SK-N-SH (cell line): ENCODE results near the gene THYN1. TPM values are rescaled to one million over a fixed set of nuclear protein-coding genes. Genes with fewer than 3 reads are reported as not detected.

Experiments used
- CTCF ChIA-PET: fragments of 300-600, 350-600 bp; formaldehyde crosslinking; extraction: SDS; loops from one replicate; lab custom pipeline; 2021; lab: Yijun Ruan, JAX
- POLR2A ChIA-PET: fragments of 350-600 bp; sonication (Branson Sonifier 250); formaldehyde crosslinking; extraction: SDS; loops from one replicate; lab custom pipeline; 2020; ENCODE audit warnings: antibody characterized with exemption, inconsistent platforms; lab: Yijun Ruan, JAX
- DNase-seq: peaks from one replicate; pipeline ENCODE4 v3.0.0; 2012
- H2AFZ ChIP-seq: fragments of 200-600 bp; sonication (generic); 2 replicates; pipeline ENCODE4 v1.8.1; 2016; ENCODE audit warnings: antibody characterized with exemption, mild to moderate bottlenecking, low read depth
- H3F3A ChIP-seq: fragments of 200-600 bp; sonication (generic); replicated peaks from 2 replicates; pipeline ENCODE3; 2016; ENCODE audit warnings: antibody characterized with exemption, mild to moderate bottlenecking; ENCODE audit not compliant: insufficient read depth
- H3K27ac ChIP-seq, 2 experiments: fragments of 200-500 bp in 1 of 2; fragments of 200-600 bp in 1 of 2; sonication (Bioruptor generic) in 1 of 2; sonication (generic), shearing (Covaris generic) in 1 of 2; 2 replicates each; pipeline versions ENCODE4 v1.5.1 to v1.6.1; 2014 to 2016; ENCODE audit warnings: low read depth in 2 of 2, inconsistent platforms in 1 of 2, low read length in 1 of 2, mild to moderate bottlenecking in 1 of 2, mixed read lengths in 1 of 2
- H3K27me3 ChIP-seq: fragments of 200-600 bp; sonication (generic), shearing (Covaris generic); 2 replicates; pipeline ENCODE4 v1.6.1; 2016; ENCODE audit warnings: mixed run types; ENCODE audit not compliant: insufficient read depth
- H3K36me3 ChIP-seq, 2 experiments: fragments of 200-500 bp in 1 of 2; fragments of 200-600 bp in 1 of 2; sonication (Bioruptor generic) in 1 of 2; sonication (generic) in 1 of 2; replicated peaks in 1 of 2; 2 replicates each; pipeline versions ENCODE3 to v1.5.1; 2014 to 2016; ENCODE audit warnings: low read length in 1 of 2, mild to moderate bottlenecking in 1 of 2; ENCODE audit not compliant: insufficient read depth in 2 of 2, control insufficient read depth in 1 of 2
- H3K4me1 ChIP-seq, 2 experiments: fragments of 200-500 bp in 1 of 2; fragments of 200-600 bp in 1 of 2; sonication (Bioruptor generic) in 1 of 2; sonication (generic), shearing (Covaris generic) in 1 of 2; 2 replicates each; pipeline versions ENCODE4 v1.5.1 to v1.6.1; 2014 to 2016; ENCODE audit warnings: low read depth in 1 of 2, low read length in 1 of 2, mixed run types in 1 of 2; ENCODE audit not compliant: insufficient read depth in 2 of 2, control insufficient read depth in 1 of 2
- H3K4me2 ChIP-seq: fragments of 200-600 bp; sonication (generic), shearing (Covaris generic); 2 replicates; pipeline ENCODE4 v1.6.1; 2017; ENCODE audit warnings: mixed run types
- H3K4me3 ChIP-seq, 2 experiments: fragments of 200-500 bp in 1 of 2; fragments of 200-600 bp in 1 of 2; sonication (Bioruptor generic) in 1 of 2; sonication (generic), shearing (Covaris generic) in 1 of 2; 2 replicates each; pipeline versions ENCODE4 v1.5.1 to v1.8.1; 2014 to 2016; ENCODE audit warnings: low read depth in 2 of 2, inconsistent platforms in 1 of 2, low read length in 1 of 2, mild to moderate bottlenecking in 1 of 2, mixed read lengths in 1 of 2, moderate library complexity in 1 of 2
- H3K79me2 ChIP-seq: fragments of 200-600 bp; sonication (generic); 2 replicates; pipeline ENCODE4 v1.8.1; 2017; ENCODE audit warnings: mild to moderate bottlenecking; ENCODE audit not compliant: insufficient read depth
- H3K9ac ChIP-seq: fragments of 200-600 bp; sonication (generic); 2 replicates; pipeline ENCODE4 v1.6.1; 2017; ENCODE audit warnings: mixed run types
- H3K9me2 ChIP-seq: fragments of 200-600 bp; sonication (generic); 2 replicates; pipeline ENCODE4 v1.6.1; 2017; ENCODE audit warnings: mixed run types
- H3K9me3 ChIP-seq: fragments of 200-600 bp; sonication (generic); 2 replicates; pipeline ENCODE4 v1.6.1; 2017; ENCODE audit warnings: mixed run types, mild to moderate bottlenecking, moderate library complexity
- H4K20me1 ChIP-seq: fragments of 200-600 bp; sonication (generic); 2 replicates; pipeline ENCODE4 v1.6.1; 2017; ENCODE audit warnings: mild to moderate bottlenecking, mixed run types; ENCODE audit not compliant: insufficient read depth
- EP300 ChIP-seq, 2 experiments: IDR thresholded peaks; 2 replicates each; pipeline versions ENCODE4 v1.4.0 to v1.6.1; 2012; ENCODE audit warnings: borderline replicate concordance in 1 of 2, low read depth in 1 of 2, low read length in 1 of 2
- FOXJ3 ChIP-seq: sonication (generic); formaldehyde crosslinking; IDR thresholded peaks from 2 replicates; pipeline ENCODE4 v1.5.1; 2020; ENCODE audit warnings: mild to moderate bottlenecking, missing genetic modification reagents
- FOXM1 ChIP-seq: IDR thresholded peaks from 2 replicates; pipeline ENCODE4 v1.4.0; 2012; ENCODE audit warnings: low read depth, mild to moderate bottlenecking
- RAD21 ChIP-seq: IDR thresholded peaks from 2 replicates; pipeline ENCODE4 v1.6.1; 2012; ENCODE audit warnings: mild to moderate bottlenecking, low read length
- RCOR1 ChIP-seq: fragments of 150-350 bp; IDR thresholded peaks from 2 replicates; pipeline ENCODE4 v1.6.1; 2017; ENCODE audit warnings: antibody characterized with exemption, low read length
- TEAD4 ChIP-seq: IDR thresholded peaks from 2 replicates; pipeline ENCODE4 v1.4.0; 2012; ENCODE audit warnings: mild to moderate bottlenecking, borderline replicate concordance; ENCODE audit not compliant: insufficient read depth
- YY1 ChIP-seq: IDR thresholded peaks from 2 replicates; pipeline ENCODE4 v1.4.0; 2012; ENCODE audit warnings: low read depth, mild to moderate bottlenecking
- ZBTB33 ChIP-seq: IDR thresholded peaks from 2 replicates; pipeline ENCODE4 v1.4.0; 2012; ENCODE audit warnings: low read depth, borderline replicate concordance
- WGBS: methylation state at CpG from one replicate; pipeline ENCODE4 v1.1.6; 2017; ENCODE audit warnings: low lambda C conversion rate; 5-methylcytosine and 5-hydroxymethylcytosine counted together
- polyA plus RNA-seq, 3 experiments: library from polyadenylated mRNA; depleted of rRNA; stranded (reverse); fragments of >200 nt; gene quantifications; 2 replicates each; pipeline ENCODE4 v1.2.3, GENCODE V29; 2012

Gene THYN1
- polyA plus RNA-seq, 1 of the 3 experiments (the other 2 are of a cell fraction) = 61.8 TPM

GRCh38 chr11:134199531-134199930 lies 53.6 kb downstream of the THYN1 start:
- no peak for TF ChIP-seq FOXM1
- TF ChIP-seq RAD21 = no peak
- no peak for TF ChIP-seq TEAD4
- TF ChIP-seq ZBTB33 = no peak
- no peak for TF ChIP-seq EP300 (IDR thresholded peaks at IDR 0.05; ENCODE audit: borderline replicate concordance in 1 of 2, low read depth in 1 of 2, low read length in 1 of 2)
- TF ChIP-seq RCOR1 = no peak
- no peak for TF ChIP-seq YY1
- TF ChIP-seq FOXJ3 = no peak
- Histone ChIP-seq H3K4me2 (no peak overlapping the region), H3K27me3 (no peaks in the 10 kb centered on the region), H3K9me3 (no peaks in the 10 kb centered on the region), H4K20me1 (no peaks in the 10 kb centered on the region), H3K36me3 (peaks cover 45 to 60% of the 10 kb centered on the region in 2 experiments), H3K27ac (no peak overlapping the region), H3K9me2 (no peaks in the 10 kb centered on the region), H3K9ac (no peak overlapping the region), H3K79me2 (no peaks in the 10 kb centered on the region), H3K4me1 (no peaks in the 10 kb centered on the region; a peak in 1 of 4 replicates), H3F3A (no peaks in the 10 kb centered on the region), H3K4me3 (no peak overlapping the region), H2AFZ (no peak overlapping the region)
- no peak for DNase-seq
- ChIA-PET CTCF (interaction anchor here (1.3 to 1.7 kb wide), 2 partner anchors 13 to 149 kb away, joined by 3 to 5 read pairs; no protein-coding TSS in a partner anchor), POLR2A (no interaction called here)
- 89% methylated on average over 9 of the region's 9 CpGs for WGBS

Other genes with a start within 250 kb of the THYN1 start
- gene JAM3, start 184.3 kb downstream of the THYN1 start, polyA plus RNA-seq (2012; rRNA removed) = 34.5 and 56.8 TPM in 2 replicates
- gene NCAPD3, start 29.4 kb downstream of the THYN1 start, polyA plus RNA-seq (2012; rRNA removed) = 19.5 and 22.0 TPM in 2 replicates
- 53.0 and 56.0 TPM in 2 replicates for gene VPS26B, start 28.7 kb downstream of the THYN1 start, polyA plus RNA-seq (2012; rRNA removed)
- 29.8 and 39.8 TPM in 2 replicates for gene ACAD8, start 216 bp upstream of the THYN1 start, polyA plus RNA-seq (2012; rRNA removed)
- gene GLB1L3, start 23.0 kb upstream of the THYN1 start, polyA plus RNA-seq (2012; rRNA removed) = 0.10 TPM in 1 of 2 replicates, not detected in the other
- 3.4 and 3.5 TPM in 2 replicates for gene GLB1L2, start 78.6 kb upstream of the THYN1 start, polyA plus RNA-seq (2012; rRNA removed)
- 0.15 and 0.16 TPM in 2 replicates for gene B3GAT1, start 158.9 kb upstream of the THYN1 start, polyA plus RNA-seq (2012; rRNA removed)